ENCODE measurements around the gene COL11A2.

The COL11A2 gene

GRCh38 chr6:33171016-33171879 is 21.0 kb downstream of the COL11A2 start:
- no peak for DNase-seq

- DNase-seq, result no peak
Observed at GRCh38 chr6:33170176-33171015, 21.9 kb downstream of the COL11A2 start.

GRCh38 chr6:33169291-33170175 is 22.7 kb downstream of the COL11A2 start:
- DNase-seq, result no peak

DNA sequence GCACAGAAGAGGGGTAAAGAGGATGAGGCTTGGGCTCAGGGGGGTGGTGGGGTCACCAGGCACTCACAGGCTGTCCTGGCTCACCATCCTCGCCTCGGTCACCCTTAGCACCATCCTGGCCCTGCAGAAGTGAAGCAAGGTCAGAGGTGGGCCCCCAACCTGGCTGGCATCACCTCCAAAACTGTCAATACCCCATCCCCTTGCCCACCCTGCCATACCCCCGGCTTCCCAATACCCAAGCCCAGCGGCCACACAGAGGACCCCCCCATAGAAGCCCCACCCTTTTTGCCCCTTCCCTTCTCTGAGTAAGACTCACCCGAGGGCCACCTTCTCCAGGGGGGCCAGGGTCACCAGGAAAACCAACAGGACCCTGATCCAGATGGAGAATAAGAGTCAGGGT is 23.6 kb downstream of the COL11A2 start:
- DNase-seq, result no peak

DNA sequence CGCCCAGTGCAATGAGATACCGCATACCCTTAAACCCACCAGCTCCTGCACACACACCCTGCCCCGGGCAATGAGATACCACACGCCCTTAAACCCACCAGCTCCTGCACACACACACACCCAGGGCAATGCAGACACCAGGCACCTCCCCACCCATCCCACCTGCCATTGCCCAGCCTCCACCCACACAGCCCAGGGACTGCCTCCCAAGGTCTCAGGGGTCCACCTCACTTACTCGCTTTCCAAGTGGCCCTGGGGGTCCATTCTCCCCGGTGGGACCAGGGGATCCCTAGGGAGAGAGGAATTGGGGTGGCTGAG is 24.0 kb downstream of the COL11A2 start:
- no peak for DNase-seq

- no peak for DNase-seq
Observed at GRCh38 chr6:33167374-33168283, 24.6 kb downstream of the COL11A2 start.

DNA sequence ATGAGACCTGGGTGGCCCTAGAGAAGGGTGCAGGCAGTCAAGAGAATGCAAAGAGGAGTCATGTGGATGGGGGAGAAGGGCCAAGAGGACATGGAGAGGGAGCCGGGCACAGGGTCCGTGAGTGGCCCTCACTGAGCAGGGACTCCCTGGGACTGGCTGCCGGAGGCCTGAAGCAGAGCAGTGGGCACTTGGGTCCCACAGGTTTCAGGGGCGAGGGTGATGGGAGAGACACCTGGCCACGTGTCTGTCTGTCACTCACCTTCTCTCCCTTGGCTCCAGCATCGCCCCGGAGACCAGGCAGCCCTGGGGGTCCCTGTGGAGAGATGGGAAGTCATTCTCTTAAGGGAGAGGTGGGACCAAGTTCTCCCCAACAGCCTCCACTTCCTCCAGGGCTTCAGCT is 25.5 kb downstream of the COL11A2 start:
- DNase-seq, result no peak

GRCh38 chr6:33166363-33166762 is 25.9 kb downstream of the COL11A2 start:
- no peak for DNase-seq

DNA sequence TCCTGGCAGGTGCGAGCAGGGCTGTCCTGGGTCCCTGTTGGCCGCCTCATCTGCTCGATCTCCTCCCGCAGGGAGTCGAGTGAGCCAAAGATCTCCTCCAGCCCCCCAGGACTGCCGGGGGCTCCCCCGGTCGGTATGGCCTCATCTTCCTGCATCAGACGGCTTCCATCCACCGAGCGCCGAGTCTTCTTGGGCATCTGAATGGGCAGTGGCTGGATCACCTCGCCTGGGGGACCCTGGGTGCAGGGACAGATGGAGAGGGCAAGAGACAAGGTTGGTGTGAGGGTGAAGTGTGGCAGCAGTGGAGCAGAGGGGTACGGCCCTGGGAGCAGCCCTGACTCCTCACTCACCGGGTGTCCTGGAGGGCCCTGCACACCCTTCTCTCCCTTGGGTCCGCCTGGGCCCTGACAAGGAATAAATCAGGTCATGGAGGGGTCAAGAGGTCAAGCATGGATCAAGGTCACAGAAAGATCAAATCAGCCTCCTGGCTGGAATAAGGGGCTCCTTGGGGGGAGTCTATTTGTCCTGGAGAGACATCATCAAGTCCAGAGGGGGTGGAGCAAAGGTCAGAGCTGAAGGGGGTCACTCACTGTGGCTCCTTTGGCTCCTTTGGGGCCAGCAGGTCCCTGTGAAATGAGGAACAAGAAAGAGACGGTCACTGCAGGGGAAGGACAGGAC is 26.5 kb downstream of the COL11A2 start:
- no peak for DNase-seq

DNA sequence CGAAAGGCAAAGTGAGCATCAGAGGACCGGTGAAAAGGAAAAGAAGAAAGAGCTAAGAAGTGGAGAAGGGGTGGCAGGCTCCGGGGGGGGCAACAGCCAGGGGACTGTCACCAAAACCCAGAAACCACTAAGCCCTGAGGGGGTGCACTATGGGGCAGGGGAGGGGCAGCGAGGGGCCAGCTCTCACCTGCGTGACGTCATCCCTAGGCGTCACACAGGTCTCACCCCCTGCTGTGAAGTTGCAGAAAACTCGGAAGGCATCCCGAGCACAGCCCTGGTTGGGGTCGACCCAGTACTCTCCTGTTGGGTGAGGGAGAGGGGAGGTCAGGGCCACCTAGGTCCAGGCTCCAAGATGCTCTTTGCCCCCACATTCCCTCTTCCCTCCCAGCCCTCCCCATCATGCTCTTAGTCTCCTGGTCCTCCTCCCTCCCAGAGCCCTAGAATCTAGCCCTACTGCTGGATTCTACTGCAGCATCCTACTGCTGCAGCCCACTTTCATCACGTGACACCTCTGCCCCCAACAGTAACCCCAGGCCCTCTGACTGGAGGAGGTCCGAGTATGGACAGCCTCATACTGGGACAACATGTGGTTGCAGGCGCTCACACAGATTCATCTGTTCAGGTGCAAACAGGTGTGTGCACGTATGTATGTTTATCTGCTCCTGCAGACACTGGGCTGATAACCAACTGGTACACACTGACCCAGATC is 27.4 kb downstream of the COL11A2 start:
- no peak for DNase-seq

GRCh38 chr6:33164176-33164575 is 28.1 kb downstream of the COL11A2 start:
- DNase-seq, result no peak

GRCh38 chr6:33163540-33163939 is 28.7 kb downstream of the COL11A2 start:
- no peak for DNase-seq

- no peak for DNase-seq
Observed at GRCh38 chr6:33161354-33162331, 30.6 kb downstream of the COL11A2 start.

DNA sequence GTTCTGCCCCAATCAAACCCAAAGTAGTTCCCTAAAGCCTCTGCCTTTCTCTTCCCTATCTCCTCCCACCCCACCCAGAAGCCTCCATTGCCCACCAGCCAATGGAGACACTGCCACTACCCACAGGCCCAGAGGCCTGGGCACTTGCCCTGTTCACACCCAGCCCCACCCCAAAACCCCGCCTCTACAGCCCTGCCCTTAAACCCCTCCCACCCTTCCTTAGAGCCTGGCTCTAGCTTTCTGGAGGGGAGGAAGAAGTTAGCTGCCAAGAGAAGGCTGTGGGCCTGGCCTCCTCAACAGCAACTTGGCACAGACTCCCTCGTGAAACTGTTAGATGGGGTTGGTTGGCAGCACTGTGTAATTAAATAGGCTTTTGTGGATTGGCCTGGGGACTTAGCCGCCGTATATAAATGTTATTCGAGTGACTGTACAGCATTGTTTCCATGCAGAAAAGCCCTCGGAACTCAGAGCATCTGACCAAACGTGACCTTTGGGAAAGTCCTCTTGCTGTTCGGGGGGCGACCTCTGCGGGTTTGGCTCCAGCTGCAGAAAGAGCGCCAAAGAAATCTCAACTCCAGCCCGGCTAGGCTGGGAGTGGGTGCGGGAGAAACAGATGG is 31.4 kb downstream of the COL11A2 start:
- no peak for DNase-seq

DNA sequence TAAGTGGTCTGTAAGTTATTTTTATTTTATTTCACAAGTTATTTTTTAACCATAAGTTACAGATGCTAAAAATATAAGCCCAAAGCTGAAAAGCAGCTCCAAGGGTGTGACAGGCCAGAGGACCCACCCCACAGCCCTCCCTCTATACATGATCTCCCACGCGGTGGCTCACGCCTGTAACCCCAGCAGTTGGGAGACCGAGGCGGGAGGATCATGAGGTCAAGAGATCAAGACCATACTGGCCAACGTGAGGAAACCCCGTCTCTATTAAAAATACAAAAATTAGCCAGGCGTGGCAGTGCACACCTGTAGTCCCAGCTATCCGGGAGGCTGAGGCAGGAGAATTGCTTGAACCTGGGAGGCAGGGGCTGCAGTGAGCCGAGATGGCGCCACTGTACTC is 32.2 kb downstream of the COL11A2 start:
- no peak for DNase-seq

DNA sequence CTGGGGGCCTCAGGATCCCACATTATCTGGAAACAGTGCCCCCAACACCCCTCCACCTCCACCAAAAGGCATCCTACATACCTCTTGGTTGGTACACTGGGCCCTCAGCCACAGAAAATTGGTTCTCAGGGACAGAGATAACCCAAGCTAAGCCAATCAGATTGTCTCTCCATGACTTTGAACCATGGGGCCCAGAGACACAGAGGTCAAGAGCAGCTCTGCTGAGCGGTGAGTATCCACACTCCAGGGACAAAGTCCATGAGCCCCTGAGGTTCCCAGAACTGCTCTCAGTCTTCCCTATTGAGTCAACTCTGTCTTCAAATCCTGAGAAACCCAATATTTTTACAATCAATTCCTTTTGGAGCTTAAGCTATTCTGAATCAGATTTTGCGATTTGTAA is 35.3 kb downstream of the COL11A2 start:
- DNase-seq, result no peak

DNA sequence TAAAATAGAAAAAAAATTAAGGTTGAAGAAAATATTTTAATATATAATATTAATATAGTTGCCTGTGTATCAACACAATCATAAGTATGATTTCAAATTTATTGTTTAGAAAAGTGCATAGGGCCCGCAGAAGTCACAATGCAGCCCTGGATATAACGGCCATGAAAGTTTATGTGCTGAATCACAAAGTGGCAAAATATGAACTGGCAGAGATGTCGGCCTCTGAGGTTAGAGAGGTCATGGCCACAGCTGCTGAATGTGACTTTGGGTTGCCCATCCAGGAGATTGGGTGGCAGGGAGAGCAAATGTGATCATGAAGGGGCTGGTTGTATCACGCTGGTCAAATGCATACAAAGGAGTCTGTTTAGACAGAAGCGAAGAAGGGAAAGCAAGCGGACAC is 35.7 kb downstream of the COL11A2 start:
- DNase-seq, result no peak

DNA sequence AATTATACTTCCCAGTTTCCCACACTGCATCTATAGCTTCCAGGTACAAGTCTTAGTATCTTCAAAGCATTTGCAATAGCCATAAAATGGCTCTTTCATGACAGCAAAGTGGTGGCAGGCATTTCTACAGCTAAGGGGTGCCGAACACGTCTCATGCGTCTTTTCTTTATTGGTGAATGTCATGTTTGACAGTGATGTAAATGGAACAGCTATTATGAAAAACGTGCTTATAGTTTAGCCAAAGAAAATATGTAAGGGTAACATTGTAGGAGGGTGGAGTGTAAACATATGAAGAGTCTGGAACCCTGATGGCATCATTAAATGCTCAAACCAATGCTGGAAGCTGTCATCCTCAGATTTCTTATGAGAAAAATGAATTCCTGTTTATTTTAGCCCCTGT is 37.9 kb downstream of the COL11A2 start:
- no peak for DNase-seq

GRCh38 chr6:33151050-33151449 is 41.2 kb downstream of the COL11A2 start:
- DNase-seq, result no peak

Measured in cortex of kidney (tissue), 1 donor.